ENCODE measurements around the gene ALX4. TPM values are rescaled to one million over a fixed set of nuclear protein-coding genes. Genes with fewer than 3 reads are reported as not detected.

The ALX4 gene
- total RNA-seq, 4 donors from 2014 or later: 0.26 to 2.5 (median 0.73) TPM; not detected in 1

DNA sequence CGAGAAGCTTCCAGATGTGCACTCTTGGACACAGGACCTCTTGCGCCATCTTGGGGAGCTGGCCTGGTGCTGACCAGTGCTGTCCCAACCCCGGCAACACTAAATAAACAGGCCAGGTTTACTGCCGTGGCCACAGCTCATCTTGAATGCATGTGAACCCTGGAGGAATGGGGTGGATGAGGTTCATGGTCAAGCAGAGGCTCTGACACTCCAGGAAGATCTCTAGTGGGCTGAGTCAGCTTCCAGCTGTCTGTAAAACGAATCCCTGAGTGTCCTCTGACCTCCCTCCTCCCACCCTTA, 51.8 kb downstream of the ALX4 start:
- H3K36me3 ChIP-seq: no peaks in the 10 kb centered on the region
- no peaks in the 10 kb centered on the region for H3K9me3 ChIP-seq
- H3K27me3 ChIP-seq: no peaks in the 10 kb centered on the region
- TF ChIP-seq POLR2A (IDR thresholded peaks at IDR 0.05) (no peak), CTCF (IDR thresholded peaks at IDR 0.05) (no peak)
- intact Hi-C loops (cut with DNase I; ENCODE audit: low total_unique reads): no loop called here
- no peaks in the 10 kb centered on the region for H3K4me1 ChIP-seq
- H3K4me3 ChIP-seq: no peak overlapping the region
- DNase-seq: no peak
- no peak overlapping the region for H3K27ac ChIP-seq

GRCh38 chr11:44257338-44258189, 52.4 kb downstream of the ALX4 start:
- intact Hi-C loops (cut with DNase I; ENCODE audit: low total_unique reads): no loop called here
- no peaks in the 10 kb centered on the region for H3K27me3 ChIP-seq
- TF ChIP-seq CTCF (IDR thresholded peaks at IDR 0.05) (no peak), POLR2A (IDR thresholded peaks at IDR 0.05) (no peak)
- no peak for DNase-seq
- H3K36me3 ChIP-seq: no peaks in the 10 kb centered on the region
- no peaks in the 10 kb centered on the region for H3K9me3 ChIP-seq
- H3K4me3 ChIP-seq: no peak overlapping the region
- H3K27ac ChIP-seq: no peak overlapping the region
- no peaks in the 10 kb centered on the region for H3K4me1 ChIP-seq

DNA sequence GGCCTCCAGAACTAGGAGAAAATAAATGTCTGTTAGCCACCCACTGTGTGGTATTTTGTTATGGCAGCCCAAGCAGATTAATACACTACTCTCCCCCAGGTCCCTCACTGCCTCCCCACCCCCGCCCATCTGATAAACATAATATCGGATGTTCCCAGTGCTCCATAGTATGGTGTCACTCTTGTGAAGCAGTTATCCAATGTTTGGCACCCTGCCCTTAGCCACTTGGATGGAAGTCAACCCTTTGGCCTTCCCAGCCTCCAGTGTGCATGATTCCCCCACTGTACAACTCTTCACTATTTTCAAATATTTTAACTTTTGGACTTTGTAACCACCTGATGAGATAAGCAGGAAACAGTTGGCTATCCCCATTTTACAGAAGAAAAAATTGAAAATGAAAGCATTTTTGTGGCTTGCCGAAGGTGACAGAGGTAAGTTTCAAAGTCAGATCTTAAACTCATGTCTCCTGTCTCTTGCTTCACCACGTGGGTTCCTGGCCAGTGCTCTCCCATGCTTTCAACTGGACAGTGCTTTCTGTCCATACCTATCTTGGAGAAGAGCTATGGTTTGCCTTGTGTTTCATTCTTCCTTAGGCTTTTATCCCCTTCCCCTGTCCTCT, 53.2 kb downstream of the ALX4 start:
- Histone ChIP-seq H3K27me3 (no peaks in the 10 kb centered on the region), H3K27ac (no peak overlapping the region), H3K36me3 (no peaks in the 10 kb centered on the region), H3K9me3 (no peaks in the 10 kb centered on the region), H3K4me1 (no peaks in the 10 kb centered on the region), H3K4me3 (no peak overlapping the region)
- no peak for DNase-seq
- TF ChIP-seq CTCF (IDR thresholded peaks at IDR 0.05) (no peak), POLR2A (IDR thresholded peaks at IDR 0.05) (no peak)
- intact Hi-C loops (cut with DNase I; ENCODE audit: low total_unique reads): no loop called here

DNA sequence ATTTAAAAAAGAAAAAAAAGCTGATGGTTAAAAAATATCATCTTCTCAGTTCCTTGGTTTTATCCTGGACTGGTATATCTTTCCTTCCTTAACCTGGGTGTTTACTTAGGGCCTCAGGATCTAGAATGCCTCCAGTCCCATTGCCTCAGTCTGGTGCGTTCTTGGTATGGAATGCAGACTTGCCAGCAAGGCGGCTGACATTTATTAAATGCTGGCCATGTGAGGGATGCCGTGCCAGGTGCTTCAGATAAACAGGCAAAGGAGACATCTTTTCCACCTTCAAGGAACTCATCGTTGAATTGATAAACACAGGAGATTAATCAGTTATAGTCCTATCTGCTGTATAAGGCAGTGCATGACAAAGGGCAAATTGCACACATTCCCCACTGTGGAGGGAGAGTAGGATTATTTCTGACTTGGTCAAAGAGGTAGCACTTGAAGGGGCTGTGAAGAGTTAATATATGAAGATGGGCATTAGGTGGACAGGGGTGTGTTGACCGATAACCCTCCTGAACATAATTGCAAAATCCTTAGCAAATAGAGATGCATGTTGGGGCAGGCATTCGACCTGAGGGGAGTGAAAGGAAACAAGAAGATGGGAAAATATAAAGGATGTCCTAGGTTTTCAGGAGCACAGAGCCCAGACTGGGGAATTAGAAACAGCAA, 54.4 kb downstream of the ALX4 start:
- Histone ChIP-seq H3K4me3 (no peak overlapping the region), H3K9me3 (no peaks in the 10 kb centered on the region), H3K27ac (no peak overlapping the region), H3K4me1 (no peaks in the 10 kb centered on the region), H3K36me3 (no peaks in the 10 kb centered on the region), H3K27me3 (no peaks in the 10 kb centered on the region)
- TF ChIP-seq CTCF (IDR thresholded peaks at IDR 0.05) (no peak), POLR2A (IDR thresholded peaks at IDR 0.05) (no peak)
- intact Hi-C loops (cut with DNase I; ENCODE audit: low total_unique reads): no loop called here
- no peak for DNase-seq

- intact Hi-C loops (cut with DNase I; ENCODE audit: low total_unique reads): no loop called here
- H3K36me3 ChIP-seq: no peaks in the 10 kb centered on the region
- TF ChIP-seq POLR2A (IDR thresholded peaks at IDR 0.05) (no peak), CTCF (IDR thresholded peaks at IDR 0.05) (no peak)
- H3K27ac ChIP-seq: no peak overlapping the region
- H3K27me3 ChIP-seq: no peaks in the 10 kb centered on the region
- no peak for DNase-seq
- no peaks in the 10 kb centered on the region for H3K4me1 ChIP-seq
- no peaks in the 10 kb centered on the region for H3K9me3 ChIP-seq
- no peak overlapping the region for H3K4me3 ChIP-seq
Observed at GRCh38 chr11:44252999-44253602, 56.8 kb downstream of the ALX4 start.

Data from uterus (tissue), 4 donors.